IPS DF 19.7 (cell line): ENCODE results near the gene AKR1E2.
"Not testable (repeated sequence)": the region's sequence is repeated elsewhere in the genome, so short reads cannot be mapped to it uniquely, and the experiment has no call there.

Experiments
- DNase-seq: peaks from one replicate; pipeline ENCODE4 v3.0.0-alpha.2; 2013; ENCODE audit warnings: low read depth, low spot score

Gene AKR1E2

DNA sequence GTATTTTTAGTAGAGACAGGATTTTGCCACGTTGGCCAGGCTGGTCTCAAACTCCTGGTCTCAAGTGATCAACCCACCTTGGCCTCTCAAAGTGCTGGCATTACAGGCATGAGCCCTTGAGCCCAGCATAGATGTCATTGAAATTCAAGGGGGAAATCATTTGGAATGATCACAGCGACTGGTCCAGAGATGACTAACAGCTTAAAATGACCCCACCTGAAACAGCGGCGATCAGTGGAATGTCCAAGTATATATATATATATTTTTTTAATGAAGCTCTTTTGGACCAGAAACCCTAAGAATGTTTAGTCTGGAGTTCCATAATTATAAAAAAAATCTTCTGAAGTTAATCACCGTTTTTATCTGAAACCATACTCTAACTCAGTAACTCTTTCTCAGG is 12.5 kb upstream of the AKR1E2 start:
- no peak for DNase-seq

DNA sequence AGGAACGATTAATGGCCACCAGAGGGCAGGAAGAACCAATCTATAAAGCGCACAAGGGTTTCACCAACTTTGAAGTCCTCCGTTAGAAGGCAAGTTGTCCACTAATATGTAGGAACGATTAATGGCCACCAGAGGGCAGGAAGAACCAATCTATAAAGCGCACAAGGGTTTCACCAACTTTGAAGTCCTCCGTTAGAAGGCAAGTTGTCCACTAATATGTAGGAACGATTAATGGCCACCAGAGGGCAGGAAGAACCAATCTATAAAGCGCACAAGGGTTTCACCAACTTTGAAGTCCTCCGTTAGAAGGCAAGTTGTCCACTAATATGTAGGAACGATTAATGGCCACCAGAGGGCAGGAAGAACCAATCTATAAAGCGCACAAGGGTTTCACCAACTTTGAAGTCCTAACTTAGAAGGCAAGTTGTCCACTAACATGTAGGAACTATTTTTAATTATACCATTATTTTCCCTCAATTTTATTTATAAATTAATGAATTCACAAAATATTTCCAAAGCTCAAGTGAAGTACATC is 10.3 kb upstream of the AKR1E2 start:
- DNase-seq: not testable (repeated sequence)

DNA sequence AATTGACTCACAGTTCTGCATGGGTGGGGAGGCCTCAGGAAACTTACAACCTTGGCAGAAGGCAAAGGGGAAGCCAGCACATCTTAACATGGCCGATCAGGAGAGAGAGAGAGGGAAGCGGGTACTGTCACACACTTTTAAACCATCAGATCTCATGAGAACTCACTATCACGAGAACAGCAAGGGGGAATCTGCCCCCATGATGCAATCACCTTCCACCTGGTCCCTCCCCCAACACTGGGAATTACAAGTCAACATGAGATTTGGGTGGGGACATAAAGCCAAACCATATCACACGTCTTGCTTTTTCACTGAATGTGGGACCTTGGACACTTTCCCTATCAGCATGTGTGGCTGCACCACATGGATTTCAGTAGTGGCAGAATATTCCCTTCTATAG is 9.0 kb upstream of the AKR1E2 start:
- DNase-seq: no peak

DNA sequence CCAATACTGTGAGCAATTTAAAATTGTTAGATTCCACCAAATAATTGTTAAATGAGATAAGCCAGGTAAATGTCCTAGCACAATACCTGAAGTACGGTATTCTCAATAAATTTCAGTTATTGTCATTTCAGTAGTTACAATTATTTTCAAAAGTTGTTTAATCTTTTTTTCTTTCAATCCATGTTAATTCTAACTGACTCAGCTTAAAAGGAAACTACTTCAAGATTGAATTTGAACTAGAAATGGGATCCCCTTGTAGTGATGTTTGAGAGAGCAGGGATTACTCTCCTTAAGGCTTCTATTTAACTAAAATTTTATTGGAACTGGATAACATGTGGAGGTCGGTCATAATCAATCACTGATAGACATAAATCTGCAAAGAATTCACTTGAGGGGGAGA is 6.9 kb upstream of the AKR1E2 start:
- no peak for DNase-seq

DNA sequence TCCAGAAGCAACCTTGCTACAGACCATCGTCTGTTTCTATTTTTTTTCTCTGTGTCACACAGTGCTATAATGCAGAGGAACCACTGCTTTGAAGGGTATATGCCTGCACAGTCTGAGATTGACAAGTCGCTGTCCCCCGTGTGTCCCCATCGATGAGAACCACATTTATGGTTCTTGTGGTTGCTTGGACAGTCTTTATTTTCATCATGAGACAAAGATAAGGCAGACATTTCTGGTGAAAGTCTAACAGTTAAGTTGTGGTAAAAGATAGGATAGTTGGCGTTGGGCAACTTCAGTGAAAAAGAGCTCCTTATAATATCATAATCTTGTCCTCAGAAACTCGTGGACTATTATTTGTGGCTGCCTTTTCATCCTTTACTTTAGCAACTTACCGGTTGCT is 6.3 kb upstream of the AKR1E2 start:
- no peak for DNase-seq

DNA sequence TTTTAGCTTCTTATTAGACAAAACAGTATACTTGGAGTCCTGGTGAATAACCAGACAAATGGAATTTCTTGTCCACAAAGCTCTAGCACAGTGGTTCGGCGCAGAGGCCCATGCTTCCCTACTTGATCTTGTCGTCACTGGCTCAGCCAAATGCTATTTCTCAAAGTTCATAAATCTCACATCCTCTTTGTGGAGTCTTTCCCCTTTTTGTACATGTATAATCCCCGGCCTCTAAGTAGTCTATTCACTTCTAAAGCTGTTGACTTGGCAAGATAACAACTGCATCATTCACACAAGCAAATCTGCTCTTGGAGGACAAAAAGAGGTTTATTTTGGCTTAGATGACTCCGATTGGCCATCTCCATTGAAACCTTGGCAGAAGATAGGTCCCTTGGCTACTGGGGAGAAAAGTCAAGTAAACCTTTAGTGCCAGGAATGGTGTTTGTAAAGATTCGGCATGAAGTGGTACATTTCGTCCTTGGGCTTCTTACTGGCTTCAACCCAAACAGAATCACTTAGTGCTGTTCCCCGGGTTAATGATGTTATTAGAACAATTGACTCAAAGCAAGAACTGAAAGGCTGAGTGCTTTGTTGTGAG is 5.1 kb upstream of the AKR1E2 start:
- DNase-seq: no peak

DNA sequence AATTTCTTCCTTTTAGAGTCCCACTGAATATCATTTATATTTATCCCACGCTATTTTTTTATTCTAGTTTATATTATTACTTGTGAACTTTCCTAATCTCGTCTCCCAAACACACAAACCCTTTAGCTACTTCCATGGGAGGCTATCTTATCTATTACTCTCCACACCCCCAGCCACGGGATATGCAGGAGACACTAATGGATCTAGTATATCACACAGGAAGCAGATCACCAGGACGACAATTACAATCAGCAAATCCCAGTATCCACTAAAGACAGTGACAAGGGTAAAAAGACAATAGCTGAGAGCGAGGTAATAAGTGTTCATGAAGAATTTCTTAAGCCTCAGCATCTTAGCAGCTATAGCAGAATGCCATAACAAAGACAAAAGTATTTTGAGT is 3.8 kb upstream of the AKR1E2 start:
- no peak for DNase-seq

DNA sequence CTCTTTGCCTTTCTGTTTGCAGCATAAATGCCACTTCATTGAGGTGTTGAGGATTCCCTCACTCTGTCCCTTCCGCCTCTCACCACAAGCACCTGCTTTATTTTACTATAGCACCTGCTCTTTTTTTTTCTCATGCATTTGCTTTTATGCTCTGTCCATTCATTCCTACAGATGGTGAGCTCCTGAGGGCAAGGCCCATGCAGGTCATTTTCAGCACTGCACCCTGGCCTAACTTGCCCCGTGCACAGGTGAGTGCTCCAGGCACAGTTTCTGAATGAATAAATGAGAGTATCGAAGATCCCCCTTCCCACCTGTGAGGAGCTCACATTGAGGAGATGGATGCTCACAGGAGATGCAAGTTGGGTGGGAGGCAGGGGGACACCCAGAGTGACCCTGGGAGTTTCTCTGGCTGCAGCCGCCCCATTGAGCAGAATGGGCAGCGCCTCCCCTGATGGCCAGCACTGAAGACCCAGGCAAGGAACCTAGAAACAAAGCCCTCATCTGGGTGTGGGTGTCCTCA is 1.2 kb upstream of the AKR1E2 start:
- DNase-seq: no peak

DNA sequence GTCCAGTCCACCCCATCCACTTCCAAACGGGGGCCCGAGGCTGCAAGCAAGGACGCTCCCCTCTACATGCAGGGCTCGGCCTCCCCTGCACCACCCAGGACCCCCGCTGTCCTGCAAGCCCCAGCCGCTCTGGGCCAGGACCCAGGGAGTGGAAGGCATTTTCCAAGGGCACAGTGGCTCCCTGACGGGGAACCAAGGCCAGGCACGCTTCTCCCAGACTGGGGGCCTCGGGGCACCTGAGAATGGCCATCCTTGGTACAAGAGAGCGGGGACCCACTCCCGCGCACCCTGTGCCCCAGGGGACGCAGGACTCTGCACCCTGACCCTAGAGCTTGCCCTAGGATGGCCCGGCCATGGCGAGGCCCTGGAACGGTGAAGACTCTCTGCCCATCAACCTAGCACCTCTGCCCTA is 545 bp upstream of the AKR1E2 start:
- no peak for DNase-seq

DNA sequence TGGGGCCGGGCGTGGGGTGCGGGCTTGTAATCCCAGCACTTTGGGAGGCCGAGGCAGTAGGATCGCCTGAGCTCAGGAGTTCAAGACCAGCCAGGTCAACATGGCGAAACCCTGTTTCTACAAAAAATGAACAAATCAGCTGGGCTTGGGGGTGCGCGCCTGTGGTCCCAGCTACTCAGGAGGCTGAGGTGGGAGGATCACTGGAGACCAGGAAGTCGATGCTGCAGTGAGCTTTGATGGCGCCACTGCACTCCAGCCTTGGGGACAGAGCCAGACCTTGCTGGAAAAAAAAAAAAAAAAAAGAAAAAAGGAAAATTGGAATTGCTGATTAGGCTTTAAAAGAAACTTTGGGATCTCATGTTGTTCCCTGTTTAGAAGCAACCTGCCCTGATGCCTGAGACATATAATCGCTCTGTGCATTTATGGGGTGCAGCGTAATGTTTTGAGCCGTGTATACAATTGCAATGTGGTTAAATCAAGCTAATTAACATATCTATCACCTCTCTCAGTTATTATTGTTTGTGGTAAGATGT is 851 bp downstream of the AKR1E2 start:
- DNase-seq: no peak

DNA sequence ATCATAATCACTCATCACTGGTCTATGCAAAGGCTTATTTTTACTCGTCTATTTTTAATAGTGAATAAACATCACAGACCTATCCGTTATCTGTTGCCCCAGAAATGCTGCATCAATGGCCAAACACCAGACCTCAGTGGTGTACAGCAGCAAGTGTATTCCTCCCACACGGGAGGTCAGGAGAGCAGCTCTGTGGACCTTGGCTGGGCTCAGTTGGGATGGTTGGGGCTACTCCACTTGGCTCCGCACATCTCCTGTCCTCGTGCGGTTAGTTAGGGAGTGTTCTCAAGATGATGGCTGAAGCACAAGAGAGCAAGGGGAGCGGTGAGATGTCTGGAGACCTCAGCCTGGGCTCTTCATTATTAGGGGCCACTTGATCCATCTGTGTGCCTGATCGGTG is 2.0 kb downstream of the AKR1E2 start:
- no peak for DNase-seq

DNA sequence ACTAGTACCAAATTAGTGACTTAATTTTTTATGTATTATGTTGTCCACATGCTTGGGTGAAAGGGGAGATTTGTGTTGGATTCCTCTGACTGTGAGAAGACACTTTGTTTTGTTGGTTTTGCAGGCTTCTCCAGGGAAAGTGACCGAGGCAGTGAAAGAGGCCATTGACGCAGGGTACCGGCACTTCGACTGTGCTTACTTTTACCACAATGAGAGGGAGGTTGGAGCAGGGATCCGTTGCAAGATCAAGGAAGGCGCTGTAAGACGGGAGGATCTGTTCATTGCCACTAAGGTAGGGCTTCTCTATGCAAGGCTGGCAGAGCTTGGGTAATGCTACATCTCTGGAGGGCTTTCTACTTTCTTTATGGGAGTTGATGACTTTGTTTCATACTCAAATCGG is 4.5 kb downstream of the AKR1E2 start:
- no peak for DNase-seq

DNA sequence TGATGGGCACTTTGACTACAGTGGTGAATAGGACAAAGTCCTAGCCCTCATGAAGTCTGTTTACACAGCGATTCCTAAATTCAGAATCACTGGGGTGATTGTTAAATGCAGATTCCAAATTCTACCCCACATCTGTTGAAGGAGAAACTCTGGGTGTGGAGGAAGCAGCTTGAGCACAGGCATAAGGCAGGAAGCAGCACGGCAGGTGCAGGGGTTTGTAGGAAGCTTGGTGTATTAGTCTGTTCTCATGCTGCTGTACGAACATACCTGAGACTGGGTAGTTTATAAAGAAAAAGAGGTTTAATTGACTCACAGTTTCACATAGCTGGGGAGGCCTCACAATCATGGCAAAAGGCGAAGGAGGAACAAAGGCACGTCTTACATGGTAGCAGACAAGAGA is 5.1 kb downstream of the AKR1E2 start:
- no peak for DNase-seq

DNA sequence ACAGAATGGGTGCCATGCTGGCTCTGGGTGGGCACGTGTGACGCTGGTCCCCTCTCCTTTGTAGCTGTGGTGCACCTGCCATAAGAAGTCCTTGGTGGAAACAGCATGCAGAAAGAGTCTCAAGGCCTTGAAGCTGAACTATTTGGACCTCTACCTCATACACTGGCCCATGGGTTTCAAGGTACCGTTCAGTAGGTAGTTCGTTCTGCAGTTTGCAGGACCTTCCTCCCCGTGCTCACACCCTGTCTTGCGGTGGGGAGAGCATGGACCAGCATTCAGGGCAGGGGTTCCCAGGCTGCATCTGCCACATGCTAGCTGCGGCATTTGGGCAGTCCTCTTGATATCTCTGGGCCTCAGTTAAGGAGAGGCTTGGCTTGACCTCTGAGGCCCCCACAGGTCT is 7.3 kb downstream of the AKR1E2 start:
- no peak for DNase-seq

DNA sequence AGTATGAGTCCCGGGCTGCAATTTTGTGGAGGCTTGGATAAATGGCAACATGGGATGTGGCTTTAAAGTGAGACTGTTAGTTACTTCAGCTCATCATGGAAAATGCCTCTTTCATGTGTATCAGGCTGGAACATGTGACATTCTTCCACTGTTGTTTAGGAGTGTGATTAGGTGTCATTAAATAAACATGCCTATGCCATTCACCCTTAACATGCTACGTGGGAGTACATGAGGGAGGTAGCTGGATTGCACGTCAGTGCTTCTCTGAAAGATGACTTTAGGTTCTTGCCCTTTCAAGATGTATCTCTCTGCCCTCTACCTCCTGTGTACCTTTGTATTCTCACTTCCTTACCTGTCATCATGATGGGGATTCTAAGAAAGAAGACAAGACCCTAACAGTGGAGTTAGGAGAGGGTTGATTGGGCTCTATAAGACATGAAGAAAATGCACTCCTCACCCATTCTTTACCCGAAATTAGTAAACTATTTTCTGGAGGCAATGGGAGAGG is 8.9 kb downstream of the AKR1E2 start:
- no peak for DNase-seq

DNA sequence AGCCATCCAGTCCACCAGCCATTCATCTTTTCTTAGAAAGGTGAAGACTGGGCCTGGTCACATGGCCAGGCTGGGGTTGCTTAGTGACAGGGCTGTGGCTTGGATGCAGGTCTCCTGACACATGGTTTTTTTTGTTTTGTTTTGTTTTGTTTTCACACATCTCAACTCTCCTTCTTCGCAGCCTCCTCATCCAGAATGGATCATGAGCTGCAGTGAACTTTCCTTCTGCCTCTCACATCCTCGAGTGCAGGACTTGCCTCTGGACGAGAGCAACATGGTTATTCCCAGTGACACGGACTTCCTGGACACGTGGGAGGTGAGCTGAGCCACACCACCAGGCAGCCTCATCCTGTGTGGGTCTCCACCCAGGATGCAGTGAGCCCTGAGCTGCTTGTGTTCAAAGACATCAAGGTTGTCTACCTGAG is 9.5 kb downstream of the AKR1E2 start:
- no peak for DNase-seq

DNA sequence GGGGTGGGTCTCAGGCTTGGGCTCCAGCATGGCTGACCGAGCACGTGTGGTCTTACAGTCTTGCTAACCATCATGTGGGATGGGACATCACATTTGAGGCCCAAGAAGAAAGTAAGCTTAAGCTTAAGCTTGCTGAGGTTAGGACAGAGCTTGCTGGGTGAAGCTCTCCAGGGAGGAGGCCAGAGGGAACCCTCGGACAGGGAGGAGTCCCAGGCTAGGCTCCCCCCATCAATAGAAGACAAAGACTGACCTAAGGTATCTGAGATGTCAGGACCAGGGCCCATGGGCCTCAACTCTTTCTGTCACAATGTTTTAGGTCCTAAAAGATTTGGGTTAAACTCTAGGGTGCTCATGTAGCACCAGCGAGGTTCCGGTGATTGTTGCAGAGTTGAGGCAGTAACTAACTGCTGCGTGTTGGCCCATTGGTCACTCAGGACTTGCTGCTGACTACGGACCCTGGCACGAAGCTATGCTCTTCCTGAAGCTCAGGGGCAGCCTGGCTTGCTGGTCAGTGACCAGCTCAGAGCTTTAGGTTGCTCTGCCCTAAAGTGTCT is 10.5 kb downstream of the AKR1E2 start:
- DNase-seq: no peak

DNA sequence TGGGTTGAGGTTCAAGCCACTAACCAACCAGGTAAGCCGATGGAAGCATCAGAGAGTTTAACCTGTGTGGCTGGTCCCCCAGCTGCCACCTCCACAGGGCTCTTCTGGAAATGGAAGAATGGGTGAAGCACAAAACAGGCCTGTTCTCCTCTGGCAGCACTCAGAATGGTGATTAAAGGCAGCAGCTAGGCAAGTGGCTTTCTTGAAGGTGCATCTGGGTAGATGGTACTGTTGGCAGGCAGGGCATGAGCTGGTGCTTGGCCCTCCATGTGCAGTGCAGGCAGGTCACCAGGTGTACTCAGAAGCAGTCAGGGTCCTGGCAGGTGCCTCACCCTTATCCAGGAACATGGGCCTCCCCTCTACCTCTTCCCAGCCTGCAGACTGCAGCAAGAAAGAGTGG is 11.5 kb downstream of the AKR1E2 start:
- no peak for DNase-seq

DNA sequence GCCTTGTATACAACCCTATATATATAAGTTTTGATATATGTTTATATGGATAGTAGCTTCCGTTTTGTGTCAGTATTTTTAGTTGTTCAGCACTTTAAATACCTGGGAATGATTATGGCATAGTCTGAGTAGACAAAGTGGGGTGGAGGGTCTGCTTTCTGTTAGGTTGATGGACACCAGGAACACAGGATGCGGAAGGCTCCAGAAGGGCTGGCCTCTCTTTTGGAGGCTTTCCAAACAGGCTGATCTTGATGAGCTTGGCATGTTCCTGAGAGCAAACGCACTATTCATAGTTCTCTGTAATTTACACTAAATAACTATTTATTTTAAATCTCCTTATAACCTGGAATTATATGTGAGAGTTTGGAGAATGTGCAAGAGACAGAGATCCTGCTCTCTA is 12.7 kb downstream of the AKR1E2 start:
- no peak for DNase-seq

DNA sequence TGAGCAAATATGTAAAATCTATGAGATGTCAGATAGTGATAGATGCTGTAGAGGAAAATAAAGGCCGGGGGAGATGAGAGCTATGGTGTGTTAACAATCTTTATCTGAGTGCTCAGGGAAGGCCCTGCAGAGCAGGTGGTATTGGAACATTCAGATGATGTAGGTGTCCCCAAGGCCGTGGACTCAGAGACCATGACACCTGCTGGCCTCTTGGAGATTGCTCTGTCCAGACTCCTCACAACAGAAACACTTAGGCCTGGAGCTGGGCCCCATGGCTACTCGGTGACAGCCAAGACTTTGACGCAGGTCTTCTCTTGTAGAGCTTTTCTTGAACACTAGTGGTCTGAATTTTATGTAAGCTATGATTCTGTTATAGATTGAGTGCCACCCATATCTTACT is 13.3 kb downstream of the AKR1E2 start:
- no peak for DNase-seq

DNA sequence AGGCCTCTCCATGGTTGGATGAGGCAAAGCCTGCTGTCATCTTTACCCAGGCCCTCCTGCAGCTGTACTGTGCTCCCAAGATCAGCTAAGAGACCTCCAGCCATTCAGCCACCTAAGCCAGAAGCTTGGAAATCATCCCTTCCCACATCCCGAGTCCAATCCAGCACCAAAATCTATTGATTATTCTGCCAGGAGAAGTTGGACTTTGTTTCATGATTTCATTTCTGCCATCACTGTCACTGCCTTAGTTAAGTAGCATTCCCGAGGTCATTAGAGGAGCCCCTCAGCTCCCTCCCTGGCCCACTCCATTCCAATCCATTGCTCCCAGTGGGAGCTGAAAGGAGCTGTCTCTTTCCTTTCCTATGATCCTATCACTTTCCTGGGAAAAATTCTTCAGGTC is 14.1 kb downstream of the AKR1E2 start:
- no peak for DNase-seq

DNA sequence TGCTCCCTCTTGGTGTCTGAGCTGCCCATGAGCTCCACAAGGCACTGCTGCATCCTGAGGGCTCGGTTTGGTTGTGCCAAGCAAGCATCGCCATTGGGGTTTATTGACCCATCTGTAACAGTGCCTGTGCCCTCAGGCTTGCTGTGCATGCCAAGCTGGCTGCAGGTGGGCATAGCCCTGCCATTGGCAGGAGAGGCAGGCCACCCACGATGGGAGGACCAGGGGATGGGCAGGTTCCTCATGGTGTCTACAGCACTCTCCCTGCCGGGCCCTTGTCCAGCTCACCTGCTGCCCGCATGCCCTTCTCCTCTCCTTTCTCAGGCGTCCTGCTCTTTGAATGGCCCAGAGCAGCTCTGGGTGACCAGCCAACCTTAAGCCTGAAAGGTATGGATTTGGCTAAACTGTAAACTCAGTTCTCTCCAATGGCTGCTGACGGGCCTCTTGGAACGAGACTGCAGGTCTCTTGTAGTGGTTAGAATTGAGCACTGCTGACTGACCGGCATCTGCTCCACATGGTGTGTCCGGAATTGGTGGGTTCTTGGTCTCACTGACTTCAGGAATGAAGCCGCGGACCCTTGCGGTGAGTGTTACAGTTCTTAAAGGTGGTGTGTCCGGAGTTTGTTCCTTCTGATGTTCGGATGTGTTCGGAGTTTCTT is 17.6 kb downstream of the AKR1E2 start:
- DNase-seq: no peak

DNA sequence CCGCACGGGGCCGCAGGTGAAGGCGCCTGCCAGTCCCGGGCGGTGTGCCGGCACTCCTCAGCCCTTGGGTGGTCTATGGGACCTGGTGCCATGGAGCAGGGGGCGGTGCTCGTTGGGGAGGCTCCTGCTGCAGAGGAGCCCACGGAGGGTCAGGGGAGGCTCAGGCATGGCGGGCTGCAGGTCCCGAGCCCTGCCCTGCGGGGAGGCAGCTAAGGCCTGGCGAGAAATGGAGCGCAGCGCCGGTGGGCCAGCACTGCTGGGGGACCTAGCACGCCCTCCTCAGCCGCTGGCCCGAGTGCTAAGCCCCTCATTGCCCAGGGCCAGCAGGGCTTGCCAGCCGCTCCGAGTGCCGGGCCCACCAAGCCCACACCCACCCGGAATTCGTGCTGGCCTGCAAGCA is 18.9 kb downstream of the AKR1E2 start:
- no peak for DNase-seq
